Measurements from ENCODE around the gene MARCHF7. TPM values are rescaled to one million over a fixed set of nuclear protein-coding genes. Genes with fewer than 3 reads are reported as not detected.

MARCHF7 gene
- total RNA-seq, 4 donors from 2014 or later, result 115 to 279 (median 165) TPM

DNA sequence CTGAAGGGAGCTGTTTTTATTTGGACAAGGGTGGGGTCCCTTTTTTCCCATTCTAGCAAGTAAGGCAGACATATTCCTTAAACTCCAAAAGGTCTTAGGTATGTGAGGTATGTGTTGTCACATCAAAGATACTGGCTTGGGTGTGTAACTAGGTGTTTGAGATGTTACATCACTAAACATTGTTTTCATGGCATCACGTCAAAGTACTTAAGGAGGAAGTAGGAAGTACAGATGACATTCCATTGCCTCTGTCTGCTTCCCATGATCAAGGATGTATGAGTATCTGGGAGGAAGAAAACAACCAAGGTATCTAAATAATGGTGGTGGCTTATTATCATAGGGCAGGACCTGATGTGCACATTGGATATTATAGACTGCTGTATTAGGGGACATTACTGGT, 46.4 kb downstream of the MARCHF7 start:
- Histone ChIP-seq H3K4me3 (no peak overlapping the region), H3K27me3 (no peaks in the 10 kb centered on the region), H3K27ac (no peak overlapping the region), H3K9me3 (no peaks in the 10 kb centered on the region), H3K36me3 (no peaks in the 10 kb centered on the region), H3K4me1 (no peaks in the 10 kb centered on the region)
- no peak for TF ChIP-seq CTCF (IDR thresholded peaks at IDR 0.05)
- no peak for TF ChIP-seq POLR2A (IDR thresholded peaks at IDR 0.05)
- DNase-seq, result no peak
- intact Hi-C loops (cut with DNase I; ENCODE audit: low total_unique reads), result no loop called here

DNA sequence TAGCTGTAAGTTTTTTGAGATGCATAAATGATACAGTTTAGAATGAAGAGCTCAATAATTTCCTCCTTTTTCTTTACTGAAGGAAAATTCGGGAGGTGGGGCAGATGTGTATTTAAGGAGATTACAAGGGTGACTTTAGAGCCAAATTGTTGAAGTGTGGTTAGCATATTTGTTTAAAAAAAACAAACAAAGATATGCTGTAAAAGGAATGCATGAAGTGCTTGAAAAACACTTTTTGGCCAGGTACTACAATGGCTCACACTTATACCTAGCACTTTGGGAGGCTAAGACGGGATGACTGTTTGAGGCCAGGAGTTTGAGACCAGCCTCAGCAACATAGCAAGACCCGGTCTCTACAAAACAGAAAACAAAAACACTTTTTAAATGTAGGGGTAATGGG, 47.3 kb downstream of the MARCHF7 start:
- H3K4me3 ChIP-seq, result no peak overlapping the region
- H3K4me1 ChIP-seq, result no peaks in the 10 kb centered on the region
- no peak for DNase-seq
- no peaks in the 10 kb centered on the region for H3K9me3 ChIP-seq
- no peaks in the 10 kb centered on the region for H3K36me3 ChIP-seq
- H3K27ac ChIP-seq, result no peak overlapping the region
- no peaks in the 10 kb centered on the region for H3K27me3 ChIP-seq
- TF ChIP-seq CTCF (IDR thresholded peaks at IDR 0.05) (no peak), POLR2A (IDR thresholded peaks at IDR 0.05) (no peak)
- intact Hi-C loops (cut with DNase I; ENCODE audit: low total_unique reads), result no loop called here

GRCh38 chr2:159760326-159760725, 48.0 kb downstream of the MARCHF7 start:
- no peak for TF ChIP-seq POLR2A (IDR thresholded peaks at IDR 0.05)
- no peak for TF ChIP-seq CTCF (IDR thresholded peaks at IDR 0.05)
- no peaks in the 10 kb centered on the region for H3K27me3 ChIP-seq
- no peak for DNase-seq
- no peak overlapping the region for H3K4me3 ChIP-seq
- intact Hi-C loops (cut with DNase I; ENCODE audit: low total_unique reads), result no loop called here
- H3K9me3 ChIP-seq, result no peaks in the 10 kb centered on the region
- no peaks in the 10 kb centered on the region for H3K36me3 ChIP-seq
- H3K4me1 ChIP-seq, result no peaks in the 10 kb centered on the region
- no peak overlapping the region for H3K27ac ChIP-seq

DNA sequence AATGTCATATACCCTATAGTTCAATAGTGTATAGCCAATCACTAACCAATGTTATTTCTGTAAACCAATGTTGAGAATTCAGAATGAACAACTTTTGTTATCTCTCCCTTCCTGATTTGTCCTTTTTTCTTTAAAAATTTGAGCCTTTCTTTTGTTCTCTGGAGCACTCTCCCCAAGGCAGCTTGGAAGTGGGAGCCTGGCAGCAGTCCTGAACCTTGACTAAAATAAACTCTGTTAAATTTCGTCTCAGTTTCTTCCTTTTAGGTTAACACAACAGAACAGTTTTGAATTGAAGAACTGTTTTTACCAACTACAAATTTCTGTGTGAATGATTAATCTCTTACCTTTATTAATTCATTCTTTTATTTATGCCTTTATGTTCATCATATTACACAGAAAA, 49.8 kb downstream of the MARCHF7 start:
- H3K36me3 ChIP-seq, result no peaks in the 10 kb centered on the region
- intact Hi-C loops (cut with DNase I; ENCODE audit: low total_unique reads), result no loop called here
- no peak overlapping the region for H3K4me3 ChIP-seq
- no peak for TF ChIP-seq POLR2A (IDR thresholded peaks at IDR 0.05)
- no peak for TF ChIP-seq CTCF (IDR thresholded peaks at IDR 0.05)
- no peak overlapping the region for H3K27ac ChIP-seq
- no peaks in the 10 kb centered on the region for H3K4me1 ChIP-seq
- no peaks in the 10 kb centered on the region for H3K9me3 ChIP-seq
- H3K27me3 ChIP-seq, result no peaks in the 10 kb centered on the region
- DNase-seq, result no peak

Other genes starting within 250 kb of the MARCHF7 start
- 100 to 1,000 TPM in 3 of 4 donors, 10 to 100 TPM in 1; 94.5 to 237 (median 145) TPM for gene BAZ2B, start 96.0 kb upstream of the MARCHF7 start, total RNA-seq
- 100 to 1,000 TPM in 1 of 4 donors, 10 to 100 TPM in 3; 31.8 to 103 (median 45.5) TPM for gene CD302, start 85.7 kb downstream of the MARCHF7 start, total RNA-seq
- 10 to 100 TPM in 1 of 4 donors, 1 to 10 TPM in 1, under 1 TPM in 2; 0.26 to 13.8 (median 3.4) TPM for gene LY75, start 192.2 kb downstream of the MARCHF7 start, total RNA-seq